Astrocyte of the cerebellum (primary cell): Measurements from ENCODE around the gene HBZ.

Experiments
- DNase-seq: peaks from one replicate; pipeline ENCODE4 v3.0.0-alpha.2; 2011; ENCODE audit warnings: low read depth
- H3K4me3 ChIP-seq: 2 replicates; pipeline ENCODE4 v1.5.1; 2011; ENCODE audit warnings: mild to moderate bottlenecking, low read depth, low read length, moderate library complexity
- in situ Hi-C: cut with HindIII; loops from 2 replicates; pipeline ENCODE4 v1.10.0; 2017; ENCODE audit warnings: low sequenced_read_pairs
- TF ChIP-seq, protein P1 (sequence below): IDR thresholded peaks from 2 replicates; pipeline ENCODE4 v1.5.1; 2012; ENCODE audit warnings: low read length, low read depth, moderate library complexity, mild to moderate bottlenecking; ENCODE audit errors: missing control alignments

Gene HBZ

DNA sequence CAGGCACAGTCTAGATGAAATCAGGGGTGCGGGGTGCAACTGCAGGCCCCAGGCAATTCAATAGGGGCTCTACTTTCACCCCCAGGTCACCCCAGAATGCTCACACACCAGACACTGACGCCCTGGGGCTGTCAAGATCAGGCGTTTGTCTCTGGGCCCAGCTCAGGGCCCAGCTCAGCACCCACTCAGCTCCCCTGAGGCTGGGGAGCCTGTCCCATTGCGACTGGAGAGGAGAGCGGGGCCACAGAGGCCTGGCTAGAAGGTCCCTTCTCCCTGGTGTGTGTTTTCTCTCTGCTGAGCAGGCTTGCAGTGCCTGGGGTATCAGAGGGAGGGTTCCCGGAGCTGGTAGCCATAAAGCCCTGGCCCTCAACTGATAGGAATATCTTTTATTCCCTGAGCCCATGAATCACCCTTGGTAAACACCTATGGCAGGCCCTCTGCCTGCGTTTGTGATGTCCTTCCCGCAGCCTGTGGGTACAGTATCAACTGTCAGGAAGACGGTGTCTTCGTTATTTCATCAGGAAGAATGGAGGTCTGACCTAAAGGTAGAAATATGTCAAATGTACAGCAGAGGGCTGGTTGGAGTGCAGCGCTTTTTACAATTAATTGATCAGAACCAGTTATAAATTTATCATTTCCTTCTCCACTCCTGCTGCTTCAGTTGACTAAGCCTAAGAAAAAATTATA lies 25.7 kb downstream of the HBZ start:
- no peak overlapping the region for H3K4me3 ChIP-seq
- no peak for DNase-seq
- TF ChIP-seq, protein P1, sequence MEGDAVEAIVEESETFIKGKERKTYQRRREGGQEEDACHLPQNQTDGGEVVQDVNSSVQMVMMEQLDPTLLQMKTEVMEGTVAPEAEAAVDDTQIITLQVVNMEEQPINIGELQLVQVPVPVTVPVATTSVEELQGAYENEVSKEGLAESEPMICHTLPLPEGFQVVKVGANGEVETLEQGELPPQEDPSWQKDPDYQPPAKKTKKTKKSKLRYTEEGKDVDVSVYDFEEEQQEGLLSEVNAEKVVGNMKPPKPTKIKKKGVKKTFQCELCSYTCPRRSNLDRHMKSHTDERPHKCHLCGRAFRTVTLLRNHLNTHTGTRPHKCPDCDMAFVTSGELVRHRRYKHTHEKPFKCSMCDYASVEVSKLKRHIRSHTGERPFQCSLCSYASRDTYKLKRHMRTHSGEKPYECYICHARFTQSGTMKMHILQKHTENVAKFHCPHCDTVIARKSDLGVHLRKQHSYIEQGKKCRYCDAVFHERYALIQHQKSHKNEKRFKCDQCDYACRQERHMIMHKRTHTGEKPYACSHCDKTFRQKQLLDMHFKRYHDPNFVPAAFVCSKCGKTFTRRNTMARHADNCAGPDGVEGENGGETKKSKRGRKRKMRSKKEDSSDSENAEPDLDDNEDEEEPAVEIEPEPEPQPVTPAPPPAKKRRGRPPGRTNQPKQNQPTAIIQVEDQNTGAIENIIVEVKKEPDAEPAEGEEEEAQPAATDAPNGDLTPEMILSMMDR = no peak
- in situ Hi-C loops = no loop called here

DNA sequence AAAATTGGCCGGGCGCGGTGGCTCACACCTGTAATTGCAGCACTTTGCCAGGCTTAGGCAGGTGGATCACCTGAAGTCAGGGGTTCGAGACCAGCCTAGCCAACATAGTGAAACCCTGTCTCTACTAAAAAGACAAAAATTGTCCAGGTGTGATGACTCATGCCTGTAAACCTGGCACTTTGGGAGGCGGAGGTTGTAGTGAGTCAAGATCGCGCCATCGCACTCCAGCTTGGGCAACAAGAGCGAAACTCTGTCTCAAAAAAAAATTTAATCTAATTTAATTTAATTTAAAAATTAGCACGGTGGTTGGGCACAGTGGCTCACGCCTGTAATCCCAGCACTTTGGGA lies 26.2 kb downstream of the HBZ start:
- TF ChIP-seq, protein P1 = no peak
- H3K4me3 ChIP-seq = no peak overlapping the region
- in situ Hi-C loops = no loop called here
- DNase-seq = no peak

DNA sequence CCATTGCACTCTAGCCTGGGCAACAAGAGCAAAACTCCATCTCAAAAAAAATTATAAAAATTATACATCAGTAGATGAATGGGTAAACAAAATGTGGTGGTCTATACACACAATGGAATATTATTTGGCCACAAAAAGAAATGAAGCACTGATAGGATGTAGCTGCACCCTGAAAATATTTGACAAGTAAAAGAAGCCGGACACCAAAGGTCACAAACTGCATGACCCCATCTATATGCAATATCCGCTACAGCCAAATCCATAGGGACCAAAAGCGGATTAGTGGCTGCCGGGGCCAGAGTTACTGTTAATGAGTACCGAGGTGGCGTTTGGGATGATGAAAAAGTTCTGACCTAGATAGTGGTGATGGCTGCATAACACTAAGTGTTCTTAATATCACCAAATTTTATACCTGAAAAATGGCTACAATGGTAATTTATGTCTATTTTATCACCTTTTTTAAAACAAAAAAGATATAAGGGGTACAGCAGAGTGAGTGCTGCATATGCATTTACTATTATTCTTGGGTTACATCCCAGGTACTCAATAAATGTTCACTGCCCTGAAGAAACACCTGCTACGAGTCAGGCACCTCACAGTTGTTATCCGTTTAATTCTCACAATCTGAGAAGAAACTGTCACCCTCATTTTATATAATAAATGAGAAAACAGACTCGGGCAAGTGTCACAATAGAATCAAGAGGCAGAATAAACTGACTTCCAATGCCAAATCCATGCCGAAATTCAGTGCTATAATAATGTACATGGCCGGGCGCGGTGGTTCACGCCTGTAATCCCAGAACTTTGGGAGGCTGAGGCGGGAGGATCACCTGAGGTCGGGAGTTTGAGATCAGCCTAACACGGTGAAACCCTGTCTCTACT lies 27.0 kb downstream of the HBZ start:
- TF ChIP-seq, protein P1 = no peak

DNA sequence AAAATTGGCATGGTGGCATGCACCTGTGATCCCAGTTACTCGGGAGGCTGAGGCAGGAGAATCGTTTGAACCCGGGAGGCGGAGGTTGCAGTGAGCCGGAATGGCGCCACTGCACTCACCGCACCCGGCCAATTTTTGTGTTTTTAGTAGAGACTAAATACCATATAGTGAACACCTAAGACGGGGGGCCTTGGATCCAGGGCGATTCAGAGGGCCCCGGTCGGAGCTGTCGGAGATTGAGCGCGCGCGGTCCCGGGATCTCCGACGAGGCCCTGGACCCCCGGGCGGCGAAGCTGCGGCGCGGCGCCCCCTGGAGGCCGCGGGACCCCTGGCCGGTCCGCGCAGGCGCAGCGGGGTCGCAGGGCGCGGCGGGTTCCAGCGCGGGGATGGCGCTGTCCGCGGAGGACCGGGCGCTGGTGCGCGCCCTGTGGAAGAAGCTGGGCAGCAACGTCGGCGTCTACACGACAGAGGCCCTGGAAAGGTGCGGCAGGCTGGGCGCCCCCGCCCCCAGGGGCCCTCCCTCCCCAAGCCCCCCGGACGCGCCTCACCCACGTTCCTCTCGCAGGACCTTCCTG lies 27.7 kb downstream of the HBZ start, which contains the start of gene HBQ1:
Gene HBQ1, plus strand, starts transcription at position 359 of the 575 bp plus-strand sequence. Its CDS starts 28 bp downstream, at position 387.
- TF ChIP-seq, protein P1 = peak; percentile 26
- peak within 1 kb of the TSS; percentile 32 for H3K4me3 ChIP-seq
- in situ Hi-C loops = no loop called here
- no peak for DNase-seq

More for the DNA sequence above, 27.0 kb downstream of the HBZ start:
- in situ Hi-C loops = no loop called here
- DNase-seq = no peak
- no peak overlapping the region for H3K4me3 ChIP-seq

GRCh38 chr16:180681-181564 lies 28.5 kb downstream of the HBZ start:
- DNase-seq = peak; percentile 12
- TF ChIP-seq, protein P1 = no peak

More at GRCh38 chr16:180681-181564, 28.5 kb downstream of the HBZ start:
- in situ Hi-C loops = no loop called here
- peak overlapping the region; percentile 32 for H3K4me3 ChIP-seq
